Ecto neural progenitor cell (in vitro differentiated cells): Measurements from ENCODE around the gene NHEJ1.

ENCODE experiments used
- DNase-seq: peaks from one replicate; pipeline ENCODE4 v3.0.0-alpha.2; 2018; ENCODE audit warnings: low spot score

The NHEJ1 gene

DNA sequence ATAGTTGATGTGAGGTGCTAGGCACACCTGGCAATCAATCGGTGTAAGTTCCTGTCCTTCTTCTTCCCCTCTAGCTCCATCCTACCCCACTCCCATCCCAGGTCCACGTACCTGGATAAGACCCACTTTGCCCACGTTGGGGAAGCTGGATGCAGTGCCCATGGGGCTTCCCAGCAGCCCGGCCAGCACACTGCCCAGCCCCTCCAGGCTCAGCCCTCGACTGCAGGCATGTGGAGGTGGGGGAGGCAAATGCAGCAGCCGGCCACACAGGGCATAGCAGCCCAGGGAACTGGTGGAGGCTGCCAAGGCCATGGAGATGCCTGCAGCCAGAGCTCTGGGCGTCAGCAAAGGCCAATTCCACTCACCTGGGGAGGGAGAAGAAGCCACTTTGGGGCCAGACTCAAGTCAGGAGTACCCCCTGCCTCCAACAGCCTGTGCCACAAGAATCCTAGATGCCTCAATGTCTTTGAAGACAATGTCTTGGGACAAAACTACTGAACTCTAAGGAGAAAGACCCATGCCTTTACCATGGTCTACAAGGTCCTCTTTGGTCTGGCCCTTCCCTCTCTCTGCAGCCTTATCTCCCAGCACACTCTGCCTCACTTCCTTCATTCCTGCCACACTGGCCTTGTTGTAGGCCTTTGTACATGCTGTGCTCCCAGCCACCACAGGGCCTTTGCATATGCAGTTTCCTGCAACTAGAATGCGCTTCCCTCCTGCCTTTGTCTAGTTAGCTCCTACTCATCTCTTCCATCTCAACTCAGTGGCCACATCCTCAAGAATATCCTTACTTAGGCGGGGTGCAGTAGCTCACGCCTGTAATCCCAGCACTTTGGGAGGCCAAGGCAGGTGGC, 4.7 kb upstream of the NHEJ1 start:
- DNase-seq, result no peak

DNA sequence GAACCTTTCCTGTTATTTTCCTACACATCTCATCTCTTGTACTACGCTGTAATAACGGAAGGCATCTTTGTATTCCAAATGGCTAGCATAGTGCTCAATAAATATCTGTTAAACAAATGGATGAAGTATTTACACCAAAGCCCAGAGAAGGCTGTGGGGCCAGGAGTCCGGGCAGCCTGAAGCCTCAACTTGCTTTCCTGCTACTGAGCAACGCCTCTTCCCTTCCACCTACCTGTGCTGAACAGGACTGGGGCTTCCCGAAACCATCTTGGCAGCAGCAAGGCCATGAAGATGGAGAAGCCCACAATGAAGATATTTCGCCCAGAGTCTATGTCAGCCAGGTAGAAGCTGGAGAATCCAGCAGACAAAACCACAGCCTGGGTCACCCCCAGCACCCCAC, 2.5 kb upstream of the NHEJ1 start:
- DNase-seq, result no peak

DNA sequence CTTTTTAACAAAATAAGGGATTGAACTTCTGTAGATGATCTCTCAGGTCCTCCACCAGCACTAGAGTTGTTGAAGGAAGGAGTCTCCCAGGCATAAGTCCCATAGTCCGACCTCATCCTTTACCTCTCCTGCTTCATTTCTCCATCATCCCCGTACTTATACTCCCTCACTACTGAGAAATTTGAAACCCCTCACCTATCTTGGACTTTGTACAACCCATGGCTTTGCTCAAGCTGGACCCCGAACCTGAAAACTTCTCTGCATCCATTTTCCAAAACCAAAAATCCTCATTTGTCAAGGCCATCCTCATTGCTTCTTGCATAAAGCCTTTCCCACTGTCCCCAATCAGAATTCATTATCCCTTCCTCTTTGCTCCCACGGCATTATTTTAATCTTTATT, 482 bp upstream of the NHEJ1 start:
- DNase-seq, result no peak

DNA sequence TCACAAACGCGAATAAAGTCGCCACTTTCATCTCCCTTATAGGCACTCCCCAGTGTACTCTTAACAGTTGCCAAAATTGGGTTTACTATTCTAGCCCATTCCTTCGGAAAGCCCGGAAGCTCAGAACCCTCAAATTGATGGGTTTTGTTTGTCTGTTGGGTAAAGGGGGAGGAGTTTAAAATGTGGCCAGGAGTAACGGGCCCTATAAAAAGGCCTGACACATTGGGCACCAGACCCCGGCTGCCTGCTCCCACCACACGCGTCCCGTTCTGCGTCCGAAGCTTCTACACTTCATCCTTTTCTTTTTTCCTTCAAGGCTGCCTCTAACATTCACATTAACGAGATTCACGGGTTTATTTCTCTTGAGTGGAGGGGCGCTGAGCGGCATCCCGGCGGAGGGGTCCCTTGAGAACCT, 837 bp downstream of the NHEJ1 start:
- no peak for DNase-seq

DNA sequence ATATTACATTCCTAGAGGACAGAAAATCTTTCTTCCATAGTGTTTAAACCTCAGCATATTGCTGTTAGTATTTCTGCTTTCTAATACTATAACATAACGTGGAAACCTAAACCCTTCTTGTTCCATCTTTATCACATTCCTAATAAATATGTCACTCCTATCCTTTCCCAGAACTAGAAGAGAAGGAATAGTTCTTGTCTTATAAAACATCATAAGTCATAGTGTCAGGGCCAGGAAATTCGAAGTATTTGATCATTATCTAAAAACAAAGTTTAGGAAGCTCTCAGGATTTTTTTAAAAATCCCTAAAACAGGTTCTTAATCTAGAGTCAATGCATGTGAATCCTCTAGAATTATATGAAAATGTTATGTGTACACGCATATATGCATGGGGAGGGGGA, 2.0 kb downstream of the NHEJ1 start:
- DNase-seq, result no peak

DNA sequence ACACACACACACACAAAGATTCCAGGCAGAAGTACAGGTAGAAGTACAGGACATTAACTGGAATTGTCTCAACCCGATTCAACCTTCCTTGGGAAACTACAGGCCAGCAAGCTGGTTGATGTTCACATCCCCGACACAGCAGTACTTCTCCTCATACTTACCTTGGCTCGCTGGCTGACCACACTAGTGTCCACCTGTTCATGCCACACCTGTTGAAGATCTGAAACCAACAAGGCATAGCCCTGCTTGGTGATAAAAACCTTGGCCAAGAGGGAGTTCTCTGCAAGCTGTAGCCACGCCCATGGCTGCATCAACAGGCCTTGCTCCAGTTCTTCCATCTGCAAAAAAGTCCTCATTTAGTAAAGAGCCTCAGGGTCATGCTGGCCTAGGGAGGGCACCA, 2.6 kb downstream of the NHEJ1 start:
- no peak for DNase-seq

DNA sequence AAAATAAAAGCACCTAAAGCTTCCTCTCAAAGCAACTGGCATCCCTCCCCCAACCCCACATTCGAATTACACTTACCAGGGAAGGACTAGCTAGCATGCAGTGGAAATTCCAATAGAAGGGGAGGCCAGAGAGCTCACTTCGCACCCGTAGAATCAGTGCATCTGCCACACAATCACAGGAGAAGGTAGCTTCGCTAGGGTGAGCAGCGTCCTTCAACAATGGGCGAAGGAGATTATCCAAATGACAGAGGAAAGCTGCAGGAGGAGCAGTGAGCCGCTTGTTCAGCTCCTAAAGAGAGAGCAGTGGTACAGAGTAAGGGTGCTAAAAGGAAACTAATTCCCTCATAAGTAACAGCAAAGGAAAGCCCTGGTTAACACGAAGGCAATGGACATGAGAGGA, 3.2 kb downstream of the NHEJ1 start:
- no peak for DNase-seq

DNA sequence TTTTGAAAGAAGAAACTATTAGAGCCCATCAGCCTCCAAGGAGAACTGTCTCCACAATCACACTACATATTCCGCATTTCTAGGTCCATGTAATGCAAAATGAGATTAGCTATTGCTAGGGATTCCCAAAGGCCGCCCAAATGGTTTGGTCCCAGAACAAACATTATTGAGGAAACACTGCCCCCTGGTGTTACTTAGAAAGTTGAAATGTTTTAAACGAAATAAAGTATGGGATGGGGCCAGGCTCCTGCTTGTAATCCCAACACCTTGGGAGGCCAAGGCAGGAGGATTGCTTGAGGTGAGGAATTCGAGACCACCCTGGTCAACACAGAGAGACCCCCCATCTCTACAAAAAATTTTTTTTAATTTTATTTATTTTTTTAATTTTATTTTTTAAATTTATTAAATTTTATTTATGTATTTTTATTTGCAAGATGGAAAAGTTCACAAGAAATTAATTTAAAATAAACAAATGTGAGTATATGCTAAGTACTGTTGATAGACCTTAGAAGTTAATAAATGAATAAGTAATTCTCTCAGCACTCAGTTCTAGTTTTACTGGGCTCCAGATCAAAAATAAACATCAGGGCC, 5.5 kb downstream of the NHEJ1 start:
- no peak for DNase-seq

DNA sequence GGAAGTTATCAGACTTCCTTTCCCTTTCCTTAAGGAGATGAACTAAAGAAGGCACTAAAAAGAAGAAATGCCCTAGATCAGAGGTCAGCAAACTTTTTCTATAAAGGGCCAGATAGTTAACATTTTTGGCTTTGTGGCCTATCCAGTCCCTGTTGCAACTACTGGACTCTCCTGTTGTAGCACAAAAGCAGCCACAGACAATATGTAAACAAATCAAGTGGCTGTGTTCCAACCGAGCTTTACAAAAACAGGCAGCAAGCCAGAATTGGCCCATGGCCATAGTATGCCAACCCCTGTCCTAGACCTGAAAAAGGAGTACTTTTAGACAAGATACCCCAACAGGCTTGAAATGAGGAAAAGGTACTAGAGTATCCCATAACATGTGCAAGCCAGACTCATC, 10.9 kb downstream of the NHEJ1 start:
- DNase-seq, result no peak

DNA sequence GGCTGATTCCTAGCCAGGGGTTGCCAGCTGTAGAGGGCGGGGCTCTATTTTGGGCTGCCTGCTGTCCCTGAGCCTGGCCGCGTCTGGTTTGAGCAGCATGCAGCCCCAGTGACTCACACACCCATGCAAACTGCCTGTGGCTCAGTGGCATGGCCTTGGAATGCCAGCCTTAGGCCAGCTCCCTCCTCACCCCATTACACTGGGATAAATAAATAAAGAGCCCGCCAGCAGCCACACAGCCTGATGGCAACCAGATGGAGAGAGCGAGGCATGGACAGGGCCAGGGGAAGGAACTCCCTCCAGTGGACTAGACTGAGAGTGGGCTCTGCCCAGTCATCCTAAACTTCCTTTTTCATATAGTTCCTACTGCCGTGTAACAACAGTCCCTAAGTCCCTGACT, 18.3 kb downstream of the NHEJ1 start:
- DNase-seq, result no peak

DNA sequence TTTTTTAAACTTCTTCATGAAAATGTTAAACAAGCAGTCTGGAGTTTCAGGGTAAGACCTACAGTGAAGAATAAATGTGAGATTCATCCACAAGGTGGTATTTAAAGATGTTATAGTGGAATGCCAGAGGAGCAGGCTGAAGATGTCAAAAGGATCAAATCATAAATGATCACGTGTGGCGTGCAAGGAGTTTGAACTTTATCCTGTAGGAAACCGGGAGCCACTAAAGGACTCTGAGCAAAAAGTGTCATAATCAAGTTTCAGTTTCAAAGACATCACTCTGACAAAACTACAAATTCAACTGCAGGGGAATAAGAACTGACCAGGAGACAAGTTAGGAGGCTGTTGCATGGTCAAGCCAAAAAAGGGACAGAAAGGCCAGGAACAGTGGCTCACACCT, 19.9 kb downstream of the NHEJ1 start:
- DNase-seq, result no peak

DNA sequence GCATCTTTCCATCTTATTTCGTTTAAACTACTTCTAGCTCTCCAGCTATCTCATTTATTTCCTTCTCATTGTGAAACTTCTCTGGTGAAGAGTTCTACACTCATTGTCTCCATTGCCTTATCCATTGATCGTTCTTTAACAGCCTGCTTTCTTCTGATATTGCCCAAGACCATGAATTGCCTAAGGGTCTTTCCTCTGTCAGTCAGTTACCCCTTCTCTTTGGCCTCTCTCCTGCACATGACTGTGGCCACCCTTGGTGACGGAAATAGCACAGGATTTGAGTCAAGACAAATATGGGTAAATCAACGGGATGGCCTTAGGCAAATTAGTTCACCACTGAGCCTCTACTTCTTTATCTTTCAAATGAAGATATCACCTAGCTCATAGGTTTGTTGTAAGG, 26.6 kb downstream of the NHEJ1 start:
- no peak for DNase-seq

DNA sequence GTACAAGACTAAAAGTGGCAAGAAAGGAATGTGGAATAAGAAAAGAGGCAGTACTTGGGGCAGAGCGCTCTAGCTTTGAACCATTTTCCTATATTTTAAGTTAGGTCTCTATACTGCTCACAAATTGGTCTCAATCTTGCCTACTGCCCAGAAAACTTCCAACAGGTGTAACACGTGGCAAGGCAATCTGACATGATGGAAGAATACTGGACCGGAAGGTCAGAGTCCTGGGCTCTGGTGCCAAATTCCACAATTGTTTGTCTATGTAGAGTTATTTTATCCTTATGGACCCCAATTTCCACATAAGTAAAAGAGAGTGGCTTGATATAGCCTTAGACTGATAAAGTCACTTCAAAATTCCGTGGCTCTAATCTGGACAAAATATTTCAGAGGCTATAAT, 28.9 kb downstream of the NHEJ1 start:
- no peak for DNase-seq

DNA sequence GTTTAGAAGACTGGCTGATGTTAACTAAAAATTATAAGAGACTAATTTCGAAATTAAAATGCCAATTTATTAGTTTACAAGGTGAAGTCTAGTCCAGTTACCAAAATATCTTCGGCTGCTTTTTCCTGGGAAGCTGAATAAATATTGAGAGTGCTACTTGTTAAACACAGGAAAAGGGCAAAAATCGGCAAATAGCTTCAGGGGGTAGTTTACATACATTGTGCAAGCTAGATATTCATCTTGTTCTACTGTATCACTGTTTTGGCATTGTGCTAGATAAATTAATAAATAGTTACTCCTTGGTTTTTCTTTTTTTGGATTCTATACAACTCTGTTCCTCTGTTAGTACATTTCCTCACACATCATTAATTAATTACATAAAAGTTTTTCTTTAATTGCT, 29.3 kb downstream of the NHEJ1 start:
- DNase-seq, result no peak

DNA sequence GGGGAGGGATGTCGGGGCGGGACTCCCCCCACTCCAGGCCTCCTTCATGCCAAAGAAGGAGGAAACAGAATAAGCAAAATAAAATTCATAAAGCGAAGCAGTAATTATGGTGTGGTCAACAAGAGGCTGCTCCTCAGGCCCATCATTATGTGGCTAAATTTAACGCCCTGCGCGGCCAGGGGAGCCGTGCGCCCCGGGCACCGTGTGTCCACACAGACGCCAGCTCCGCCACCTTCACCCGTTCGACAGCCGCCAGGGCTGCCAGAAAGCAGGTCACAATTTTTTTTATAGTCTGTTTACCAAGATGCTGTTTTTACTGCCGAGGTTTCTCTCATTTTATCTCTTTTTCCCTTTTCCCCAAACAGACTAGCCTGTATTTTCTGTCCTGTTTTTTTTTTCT, 31.0 kb downstream of the NHEJ1 start:
- no peak for DNase-seq

DNA sequence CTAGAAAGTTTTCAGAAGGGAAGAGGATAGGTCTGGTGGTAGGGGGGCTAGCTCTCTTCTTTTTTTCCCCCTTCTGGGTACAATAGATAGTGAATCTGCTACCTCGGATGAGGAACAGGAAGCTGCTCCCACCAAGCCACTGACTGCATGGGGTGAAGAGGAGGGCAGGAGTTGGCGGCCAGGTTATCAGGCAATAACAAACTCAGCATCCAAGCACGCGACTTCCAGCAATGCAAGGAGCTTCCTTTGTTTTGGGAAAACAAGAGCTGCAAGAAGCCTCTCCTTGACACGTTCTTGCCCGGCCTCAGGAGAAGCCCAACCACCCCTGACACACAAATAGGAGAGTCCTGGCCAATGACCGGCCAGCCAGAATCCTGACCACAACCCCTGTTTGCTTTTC, 32.2 kb downstream of the NHEJ1 start:
- DNase-seq, result no peak

DNA sequence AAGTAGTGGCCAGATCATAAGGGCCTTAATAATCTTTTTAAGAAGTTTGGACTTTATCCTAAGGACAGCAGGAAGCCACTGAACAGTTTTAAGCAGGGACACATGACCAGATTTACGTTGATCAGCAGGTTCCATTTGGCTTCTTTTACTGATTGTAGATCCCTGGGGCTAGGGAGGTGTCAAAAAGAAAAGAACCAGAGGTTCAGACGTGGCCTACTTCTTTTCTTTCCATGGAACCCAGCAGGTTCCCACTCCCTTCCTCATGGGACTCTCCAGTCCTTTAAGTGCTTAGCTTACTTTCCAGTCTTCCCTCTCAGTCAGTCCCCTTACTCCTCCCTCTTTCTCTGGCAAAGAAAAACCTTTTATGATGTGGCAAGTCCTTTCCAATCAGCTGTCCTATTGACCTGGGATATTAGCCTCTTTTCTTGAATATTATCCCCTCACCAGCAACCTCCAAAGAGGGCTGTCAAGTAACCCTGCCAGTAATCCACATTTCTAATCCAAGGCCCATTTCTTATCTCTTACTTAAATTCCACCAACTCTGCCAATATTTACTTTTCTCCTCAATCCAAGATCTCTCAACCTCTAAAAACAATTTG, 33.5 kb downstream of the NHEJ1 start:
- DNase-seq, result no peak

DNA sequence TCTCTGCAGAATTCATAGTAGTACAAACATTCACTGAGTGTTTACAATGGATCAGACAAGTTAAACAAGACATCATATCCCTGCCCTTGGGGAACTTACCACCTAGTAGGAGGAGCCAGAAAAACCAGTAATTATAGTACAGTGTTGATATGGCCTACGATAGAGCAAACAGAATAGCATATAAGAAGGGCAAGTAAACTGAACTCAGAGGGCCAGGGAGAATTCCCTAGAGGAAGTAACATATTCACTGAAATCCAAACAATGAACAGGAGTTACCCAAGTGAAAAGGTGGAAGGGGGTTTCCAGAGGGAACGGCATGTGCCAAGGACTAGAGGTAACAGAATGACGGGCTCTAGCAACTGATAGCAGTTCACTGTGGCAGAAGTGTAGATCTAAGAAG, 34.1 kb downstream of the NHEJ1 start:
- DNase-seq, result no peak

DNA sequence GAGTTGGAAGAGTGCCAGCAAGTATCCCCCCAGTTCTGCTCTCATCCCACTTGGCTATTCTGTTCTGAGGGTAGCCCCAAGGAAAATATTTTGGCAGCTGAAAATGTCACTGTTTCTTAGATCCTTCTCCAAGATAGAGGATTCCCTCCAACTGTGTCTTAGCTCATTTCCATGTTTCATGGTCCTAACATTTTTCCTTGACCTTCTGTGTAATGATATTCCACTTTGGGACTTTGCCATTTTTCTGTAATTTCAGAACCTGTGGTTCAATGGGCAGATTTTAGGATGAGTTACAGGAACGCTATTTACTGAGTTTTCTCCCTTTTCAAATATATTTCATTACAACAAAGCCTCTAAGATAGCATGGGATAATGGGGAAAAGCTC, 34.7 kb downstream of the NHEJ1 start:
- DNase-seq, result no peak

DNA sequence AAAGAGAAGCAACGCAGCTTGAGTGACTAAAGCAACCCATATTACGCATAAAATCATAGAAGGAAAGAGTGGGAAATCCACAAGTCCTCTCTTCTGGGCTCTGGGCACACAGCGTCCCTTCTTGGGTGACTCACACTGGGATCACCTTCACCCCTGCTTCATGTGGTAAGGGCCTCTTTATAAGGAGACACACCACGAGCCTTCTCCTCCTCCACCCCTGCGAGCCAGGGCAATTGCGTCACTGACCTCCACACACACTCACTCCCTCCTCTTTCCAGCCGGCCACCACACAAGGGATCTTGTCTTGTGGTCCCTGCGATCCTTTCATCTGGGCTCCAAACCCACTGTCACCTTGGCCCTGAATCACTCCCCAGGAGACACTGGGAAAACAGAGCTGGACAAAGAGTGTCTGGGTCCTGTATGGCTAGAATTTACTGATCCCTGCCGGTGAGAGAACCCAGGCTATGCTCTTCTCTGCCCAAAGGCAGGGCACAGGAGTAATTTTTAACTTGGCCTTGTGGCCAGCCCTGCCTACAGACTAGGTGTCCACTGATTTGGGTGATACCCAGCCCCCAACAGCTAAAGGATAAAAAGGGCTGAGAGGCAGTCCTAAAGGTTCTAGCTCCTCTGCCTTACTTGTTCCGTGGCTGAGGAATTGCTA, 35.3 kb downstream of the NHEJ1 start:
- no peak for DNase-seq

DNA sequence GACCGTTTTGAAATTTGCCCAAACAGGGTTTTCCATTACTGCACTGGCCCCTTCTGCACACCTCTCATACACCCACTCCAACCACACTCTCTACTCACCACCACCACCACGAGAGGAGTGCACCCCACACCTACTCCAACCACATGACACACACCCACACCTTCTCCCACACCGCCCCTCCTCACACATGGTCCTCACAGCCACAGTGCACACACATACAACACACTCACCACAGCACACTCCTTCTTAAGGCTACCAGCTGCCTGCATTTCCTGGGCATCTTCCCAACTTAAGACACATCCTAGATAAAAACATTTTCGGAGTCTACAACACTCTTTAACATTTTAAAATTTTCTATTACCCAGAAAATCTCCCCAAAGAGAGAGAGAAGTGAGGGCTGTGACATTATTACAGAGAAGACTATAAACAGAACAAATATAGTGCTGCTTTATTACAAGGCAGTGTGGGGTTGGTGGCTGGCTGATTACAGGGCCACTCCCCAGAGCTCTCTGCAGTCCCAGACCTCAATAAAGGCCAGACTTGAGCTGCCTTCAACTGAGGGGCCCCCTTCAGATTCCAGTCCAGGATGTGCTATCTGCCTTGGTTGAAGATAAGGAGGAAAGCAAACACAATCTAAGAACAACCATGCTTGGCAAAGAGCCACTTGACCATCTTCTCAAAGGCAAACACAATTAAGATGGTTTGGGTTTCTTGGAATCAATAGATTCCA, 36.1 kb downstream of the NHEJ1 start:
- DNase-seq, result no peak

DNA sequence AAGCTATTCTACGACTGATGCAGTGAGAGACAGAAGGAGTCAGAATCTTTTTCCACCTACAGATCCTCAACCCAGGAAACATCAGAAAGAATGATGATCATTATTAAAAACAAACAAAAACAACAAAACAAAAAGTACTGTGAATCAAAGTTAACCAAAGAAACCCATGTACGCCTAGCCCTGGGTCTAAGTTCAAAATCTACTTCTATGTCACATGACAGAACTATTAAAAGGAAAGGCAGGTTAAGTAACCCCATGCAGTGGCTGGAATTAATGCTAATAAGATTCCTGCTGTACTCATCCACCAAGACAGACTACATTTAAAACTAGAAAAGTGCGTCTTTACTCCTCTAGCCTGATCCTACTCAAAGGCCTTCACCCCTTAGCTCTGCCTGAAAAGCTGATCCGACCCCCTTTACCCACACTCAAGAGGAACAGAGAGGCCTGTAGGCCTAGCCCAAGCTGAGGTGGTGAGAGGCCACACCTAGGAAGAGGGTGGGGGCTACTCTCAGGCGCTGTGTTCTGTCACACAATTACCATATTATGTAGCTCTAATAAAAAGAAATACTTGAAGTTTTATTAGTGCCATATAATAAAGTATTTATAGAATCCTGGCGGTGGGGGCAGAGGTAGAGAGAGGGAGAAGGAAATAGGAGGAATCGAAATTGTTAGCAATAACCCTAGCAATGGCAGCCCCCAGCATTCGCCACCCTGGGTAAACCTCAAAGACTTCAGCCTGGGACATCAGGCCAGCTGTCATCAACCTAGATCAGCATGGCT, 37.1 kb downstream of the NHEJ1 start:
- no peak for DNase-seq
